HCT116 (cell line): ENCODE measurements around the gene KRT73.

Source experiments
- CTCF ChIP-seq, 3 experiments: fragments of 200-600 bp in 1 of 3; sonication (generic) in 1 of 3; IDR thresholded peaks in 2 of 3; conservative IDR thresholded peaks in 1 of 3; 2 replicates each; pipeline ENCODE4 v1.5.1; 2012 to 2017; ENCODE audit warnings: low read depth in 2 of 3, low read length in 2 of 3, antibody characterized with exemption in 1 of 3, borderline replicate concordance in 1 of 3, control low read depth in 1 of 3, mild to moderate bottlenecking in 1 of 3, mixed read lengths in 1 of 3, mixed run types in 1 of 3, moderate library complexity in 1 of 3; ENCODE audit not compliant: insufficient read depth in 1 of 3
- EGR1 ChIP-seq: IDR thresholded peaks from 2 replicates; pipeline ENCODE4 v1.6.1; 2012; ENCODE audit warnings: low read depth
- EZH2 ChIP-seq: fragments of 200-600 bp; sonication (generic); IDR thresholded peaks from 2 replicates; pipeline ENCODE4 v1.6.1; 2017; ENCODE audit warnings: antibody characterized with exemption, mixed run types
- FOSL1 ChIP-seq: IDR thresholded peaks from 2 replicates; pipeline ENCODE4 v1.6.1; 2012; ENCODE audit warnings: low read depth
- MAX ChIP-seq: IDR thresholded peaks from 2 replicates; pipeline ENCODE4 v1.6.1; 2012
- POLR2A ChIP-seq: IDR thresholded peaks from 2 replicates; pipeline ENCODE4 v1.7.0; 2011; ENCODE audit warnings: borderline replicate concordance; ENCODE audit not compliant: insufficient read depth, insufficient read length; ENCODE audit errors: extremely low read depth
- POLR2AphosphoS5 ChIP-seq: IDR thresholded peaks from 2 replicates; pipeline ENCODE4 v1.6.1; 2011; ENCODE audit warnings: mild to moderate bottlenecking, low read depth, low read length, moderate library complexity
- REST ChIP-seq: IDR thresholded peaks from 2 replicates; pipeline ENCODE4 v1.6.1; 2012; ENCODE audit warnings: low read depth
- SP1 ChIP-seq: IDR thresholded peaks from 2 replicates; pipeline ENCODE4 v1.6.1; 2012; ENCODE audit warnings: low read depth
- YY1 ChIP-seq: IDR thresholded peaks from 2 replicates; pipeline ENCODE4 v1.6.1; 2011; ENCODE audit warnings: low read length, low read depth, moderate library complexity, mild to moderate bottlenecking; ENCODE audit not compliant: insufficient replicate concordance; ENCODE audit errors: extremely low read depth
- ZBTB33 ChIP-seq: IDR thresholded peaks from 2 replicates; pipeline ENCODE4 v1.6.1; 2011; ENCODE audit warnings: mild to moderate bottlenecking, low read length, moderate library complexity; ENCODE audit not compliant: insufficient replicate concordance; ENCODE audit errors: extremely low read depth
- ZNF274 ChIP-seq: fragments of 200-500 bp; sonication (Bioruptor generic); IDR thresholded peaks from 2 replicates; pipeline ENCODE4 v1.6.1; 2014; ENCODE audit warnings: mild to moderate bottlenecking, low read depth, low read length, inconsistent platforms

- TF ChIP-seq EZH2, result no peak
- no peak for TF ChIP-seq POLR2AphosphoS5
- no peak for TF ChIP-seq CTCF (IDR thresholded peaks at IDR 0.05 in 2 of 3, conservative IDR thresholded peaks at IDR 0.05 in 1 of 3; ENCODE audit: borderline replicate concordance in 1 of 3, insufficient read depth in 1 of 3, low read depth in 2 of 3, low read length in 2 of 3)
- no peak for TF ChIP-seq POLR2A
- TF ChIP-seq ZNF274, result no peak
- no peak for TF ChIP-seq REST
- TF ChIP-seq FOSL1, result no peak
- no peak for TF ChIP-seq YY1
- TF ChIP-seq SP1, result no peak
- no peak for TF ChIP-seq ZBTB33
- TF ChIP-seq EGR1, result no peak
- no peak for TF ChIP-seq MAX
Observed at GRCh38 chr12:52575256-52575655, 43.1 kb downstream of the KRT73 start.
